Astrocyte (in vitro differentiated cells and primary cell): Measurements from ENCODE around the gene CKS1B. TPM values are rescaled to one million over a fixed set of nuclear protein-coding genes. Genes with fewer than 3 reads are reported as not detected.
A peak's percentile ranks its signal among the peaks of the same experiment; 100 is the strongest.

Experiments used
- DNase-seq: peaks from one replicate; pipeline ENCODE4 v3.0.0-alpha.2; 2010; ENCODE audit warnings: low read depth
- FAIRE-seq: peaks from 2 replicates; lab custom pipeline; 2011; peaks lifted over from hg19 to GRCh38; lab: Jason Lieb, UNC
- H2AFZ ChIP-seq: 2 replicates; pipeline ENCODE4 v1.6.0; 2012; ENCODE audit warnings: low read depth, low read length, inconsistent platforms
- H3K27ac ChIP-seq: 2 replicates; pipeline ENCODE4 v1.5.1; 2011; ENCODE audit warnings: low read depth, low read length, inconsistent platforms
- H3K27me3 ChIP-seq: 2 replicates; pipeline ENCODE4 v1.6.0; 2011; ENCODE audit warnings: low read length, inconsistent platforms; ENCODE audit not compliant: insufficient read depth
- H3K36me3 ChIP-seq: 2 replicates; pipeline ENCODE4 v1.5.1; 2011; ENCODE audit warnings: low read length, inconsistent platforms; ENCODE audit not compliant: insufficient read depth
- H3K4me1 ChIP-seq: 2 replicates; pipeline ENCODE4 v1.5.1; 2011; ENCODE audit warnings: low read length, inconsistent platforms; ENCODE audit not compliant: insufficient read depth
- H3K4me2 ChIP-seq: 2 replicates; pipeline ENCODE4 v1.6.0; 2012; ENCODE audit warnings: low read length, inconsistent platforms
- H3K4me3 ChIP-seq: 2 replicates; pipeline ENCODE4 v1.5.1; 2011; ENCODE audit warnings: low read depth, mild to moderate bottlenecking, low read length, inconsistent platforms; ENCODE audit not compliant: insufficient read depth
- H3K79me2 ChIP-seq: 2 replicates; pipeline ENCODE4 v1.6.0; 2012; ENCODE audit warnings: mild to moderate bottlenecking, low read length, inconsistent platforms; ENCODE audit not compliant: insufficient read depth
- H3K9ac ChIP-seq: 2 replicates; pipeline ENCODE4 v1.6.0; 2012; ENCODE audit warnings: mild to moderate bottlenecking, low read length, inconsistent platforms
- H3K9me3 ChIP-seq: 2 replicates; pipeline ENCODE4 v1.5.1; 2012; ENCODE audit warnings: low read depth, mild to moderate bottlenecking, low read length, inconsistent platforms; ENCODE audit not compliant: insufficient read depth
- H4K20me1 ChIP-seq: 2 replicates; pipeline ENCODE4 v1.6.0; 2012; ENCODE audit warnings: low read length, inconsistent platforms; ENCODE audit not compliant: insufficient read depth
- H3K27ac Mint-ChIP-seq: one replicate; pipeline ENCODE4 v1.8.0; 2021; ENCODE audit warnings: mild to moderate bottlenecking, mixed read lengths; ENCODE audit not compliant: unreplicated experiment
- H3K27me3 Mint-ChIP-seq: one replicate; pipeline ENCODE4 v1.8.0; 2021; ENCODE audit warnings: low read depth, mixed read lengths; ENCODE audit not compliant: unreplicated experiment
- H3K36me3 Mint-ChIP-seq: one replicate; pipeline ENCODE4 v1.8.0; 2021; ENCODE audit warnings: low read depth, mixed read lengths; ENCODE audit not compliant: unreplicated experiment
- H3K4me1 Mint-ChIP-seq: one replicate; pipeline ENCODE4 v1.8.0; 2021; ENCODE audit warnings: low read depth, mixed read lengths; ENCODE audit not compliant: unreplicated experiment
- H3K4me3 Mint-ChIP-seq: one replicate; pipeline ENCODE4 v1.8.0; 2021; ENCODE audit warnings: mild to moderate bottlenecking, moderate library complexity, mixed read lengths; ENCODE audit not compliant: unreplicated experiment
- H3K9me3 Mint-ChIP-seq: one replicate; pipeline ENCODE4 v1.8.0; 2021; ENCODE audit warnings: mild to moderate bottlenecking, mixed read lengths; ENCODE audit not compliant: unreplicated experiment
- EZH2 ChIP-seq: IDR thresholded peaks from 2 replicates; pipeline ENCODE4 v1.6.1; 2012; ENCODE audit warnings: mild to moderate bottlenecking, low read length, inconsistent platforms; ENCODE audit not compliant: insufficient read depth
- total RNA-seq: library from RNA; stranded (reverse); gene quantifications from 2 replicates; pipeline ENCODE4 v1.2.1, GENCODE V29; 2021
- TF ChIP-seq, protein P1 (sequence below): IDR thresholded peaks from 2 replicates; pipeline ENCODE4 v1.5.1; 2011; ENCODE audit warnings: low read depth, mild to moderate bottlenecking, inconsistent platforms, low read length, moderate library complexity; ENCODE audit not compliant: insufficient read depth

CKS1B gene
- total RNA-seq, 1 donor from 2014 or later: 37.9 TPM

DNA sequence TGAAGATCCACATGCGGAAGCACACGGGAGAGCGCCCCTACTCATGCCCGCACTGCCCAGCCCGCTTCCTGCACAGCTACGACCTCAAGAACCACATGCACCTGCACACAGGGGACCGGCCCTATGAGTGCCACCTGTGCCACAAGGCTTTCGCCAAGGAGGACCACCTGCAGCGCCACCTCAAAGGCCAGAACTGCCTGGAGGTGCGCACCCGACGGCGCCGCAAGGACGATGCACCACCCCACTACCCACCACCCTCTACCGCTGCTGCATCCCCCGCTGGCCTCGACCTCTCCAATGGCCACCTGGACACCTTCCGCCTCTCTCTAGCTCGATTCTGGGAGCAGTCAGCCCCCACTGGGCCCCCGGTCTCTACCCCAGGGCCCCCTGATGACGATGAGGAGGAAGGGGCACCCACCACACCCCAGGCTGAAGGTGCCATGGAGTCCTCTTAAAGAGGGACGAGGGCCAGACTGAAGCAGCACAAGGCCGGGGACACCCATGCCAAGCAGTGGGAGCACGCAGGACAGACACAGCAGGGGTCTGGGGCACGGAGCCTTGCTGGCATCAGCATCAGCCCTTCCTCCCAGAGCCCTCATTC is 41.9 kb downstream of the CKS1B start:
- H3K4me3 Mint-ChIP-seq: no peak overlapping the region
- no peak overlapping the region for H3K27ac ChIP-seq
- H3K79me2 ChIP-seq: no peaks in the 10 kb centered on the region
- H3K9me3 Mint-ChIP-seq: no peaks in the 10 kb centered on the region
- no peaks in the 10 kb centered on the region for H3K9me3 ChIP-seq
- no peak overlapping the region for H3K27ac Mint-ChIP-seq
- FAIRE-seq (no peak), DNase-seq (no peak)
- H2AFZ ChIP-seq: no peak overlapping the region
- no peaks in the 10 kb centered on the region for H3K27me3 ChIP-seq
- no peaks in the 10 kb centered on the region for H3K27me3 Mint-ChIP-seq
- no peak for TF ChIP-seq EZH2
- TF ChIP-seq, protein P1, sequence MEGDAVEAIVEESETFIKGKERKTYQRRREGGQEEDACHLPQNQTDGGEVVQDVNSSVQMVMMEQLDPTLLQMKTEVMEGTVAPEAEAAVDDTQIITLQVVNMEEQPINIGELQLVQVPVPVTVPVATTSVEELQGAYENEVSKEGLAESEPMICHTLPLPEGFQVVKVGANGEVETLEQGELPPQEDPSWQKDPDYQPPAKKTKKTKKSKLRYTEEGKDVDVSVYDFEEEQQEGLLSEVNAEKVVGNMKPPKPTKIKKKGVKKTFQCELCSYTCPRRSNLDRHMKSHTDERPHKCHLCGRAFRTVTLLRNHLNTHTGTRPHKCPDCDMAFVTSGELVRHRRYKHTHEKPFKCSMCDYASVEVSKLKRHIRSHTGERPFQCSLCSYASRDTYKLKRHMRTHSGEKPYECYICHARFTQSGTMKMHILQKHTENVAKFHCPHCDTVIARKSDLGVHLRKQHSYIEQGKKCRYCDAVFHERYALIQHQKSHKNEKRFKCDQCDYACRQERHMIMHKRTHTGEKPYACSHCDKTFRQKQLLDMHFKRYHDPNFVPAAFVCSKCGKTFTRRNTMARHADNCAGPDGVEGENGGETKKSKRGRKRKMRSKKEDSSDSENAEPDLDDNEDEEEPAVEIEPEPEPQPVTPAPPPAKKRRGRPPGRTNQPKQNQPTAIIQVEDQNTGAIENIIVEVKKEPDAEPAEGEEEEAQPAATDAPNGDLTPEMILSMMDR: no peak
- no peak overlapping the region for H3K4me2 ChIP-seq
- peaks cover 33% of the 10 kb centered on the region for H4K20me1 ChIP-seq
- H3K4me1 Mint-ChIP-seq: peaks cover 25% of the 10 kb centered on the region
- H3K9ac ChIP-seq: no peak overlapping the region
- H3K36me3 Mint-ChIP-seq: peaks cover 6% of the 10 kb centered on the region
- no peak overlapping the region for H3K4me3 ChIP-seq
- no peaks in the 10 kb centered on the region for H3K36me3 ChIP-seq
- peaks cover 9% of the 10 kb centered on the region for H3K4me1 ChIP-seq

- peaks cover 9% of the 10 kb centered on the region for H3K4me1 ChIP-seq
- peak overlapping the region; percentile 78 for H3K4me2 ChIP-seq
- peak overlapping the region; percentile 46 for H3K9ac ChIP-seq
- Mint-ChIP-seq H3K36me3 (peaks cover 6% of the 10 kb centered on the region), H3K4me1 (peaks cover 29% of the 10 kb centered on the region), H3K9me3 (no peaks in the 10 kb centered on the region), H3K27ac (peak overlapping the region; percentile 81), H3K4me3 (peak overlapping the region; percentile 45), H3K27me3 (no peaks in the 10 kb centered on the region)
- no peaks in the 10 kb centered on the region for H3K27me3 ChIP-seq
- H3K79me2 ChIP-seq: no peaks in the 10 kb centered on the region
- H3K9me3 ChIP-seq: no peaks in the 10 kb centered on the region
- peaks cover 32% of the 10 kb centered on the region for H4K20me1 ChIP-seq
- FAIRE-seq (no peak), DNase-seq (peak; percentile 77)
- no peak for TF ChIP-seq EZH2
- TF ChIP-seq, protein P1: peak; percentile 84
- H2AFZ ChIP-seq: peak overlapping the region; percentile 43
- no peaks in the 10 kb centered on the region for H3K36me3 ChIP-seq
- no peak overlapping the region for H3K4me3 ChIP-seq
- H3K27ac ChIP-seq: peak overlapping the region; percentile 19
Measured at GRCh38 chr1:155017041-155017945, 42.8 kb downstream of the CKS1B start.
